K562 (cell line): Measurements from ENCODE around the gene TBXA2R. TPM values are rescaled to one million over a fixed set of nuclear protein-coding genes. Genes with fewer than 3 reads are reported as not detected.

ENCODE experiments used
- ATAC-seq: fragments of 200-7000 bp; cut with Tn5 transposase; 3 replicates; pipeline ENCODE4 v1.9.1; 2020; ENCODE audit warnings: moderate library complexity
- BruUV-seq: library from RNA; stranded (reverse); fragments of 400-500 nt; replicated peaks from 2 replicates; lab custom pipeline; 2021; lab: Mats Ljungman, UMichigan
- CTCF ChIA-PET: fragments of 300-600 bp; formaldehyde crosslinking; extraction: SDS; loops from one replicate; lab custom pipeline; 2021; ENCODE audit warnings: low intra/inter-chr PET ratio; lab: Yijun Ruan, JAX
- POLR2A ChIA-PET: fragments of 300-600, 350-650 bp; sonication (Branson Sonifier 250); formaldehyde crosslinking; extraction: SDS; loops from one replicate; lab custom pipeline; 2021; ENCODE audit warnings: antibody characterized with exemption, inconsistent platforms; lab: Yijun Ruan, JAX
- DNase-seq, 4 experiments: peaks; one replicate each; pipeline versions ENCODE4 v3.0.0 to v3.0.0-alpha.2; 2011 to 2018; ENCODE audit warnings: low spot score in 3 of 4, mixed read lengths in 3 of 4; ENCODE audit errors: extremely low read depth in 1 of 4
- FAIRE-seq: peaks from 2 replicates; lab custom pipeline; 2011; peaks lifted over from hg19 to GRCh38; lab: Jason Lieb, UNC
- H2AFZ ChIP-seq: 2 replicates; pipeline ENCODE4 v1.6.0; 2011; ENCODE audit warnings: low read depth, low read length, control low read depth, inconsistent platforms
- H3K27ac ChIP-seq: fragments of 200-600 bp; 3 replicates; pipeline ENCODE4 v1.8.0; 2011; ENCODE audit warnings: low read depth, mild to moderate bottlenecking, control low read depth, inconsistent platforms, low read length, moderate library complexity, mixed read lengths; ENCODE audit errors: extremely low read depth
- H3K27me3 ChIP-seq, 2 experiments: fragments of 300-600 bp in 1 of 2; 2 replicates in 1 of 2; 3 replicates in 1 of 2; pipeline versions ENCODE4 v1.6.0 to v1.8.0; 2011; ENCODE audit warnings: inconsistent platforms in 2 of 2, low read length in 2 of 2, mild to moderate bottlenecking in 1 of 2, mixed read lengths in 1 of 2, moderate library complexity in 1 of 2; ENCODE audit not compliant: control insufficient read depth in 2 of 2, insufficient read depth in 2 of 2
- H3K36me3 ChIP-seq: fragments of 300-600 bp; 3 replicates; pipeline ENCODE4 v1.8.0; 2011; ENCODE audit warnings: mild to moderate bottlenecking, low read length, inconsistent platforms; ENCODE audit not compliant: control insufficient read depth, insufficient read depth
- H3K4me1 ChIP-seq, 2 experiments: fragments of 200-600 bp in 1 of 2; replicated peaks in 1 of 2; 2 replicates in 1 of 2; 3 replicates in 1 of 2; pipeline versions ENCODE4 v1.5.1 to v1.8.0; 2011; ENCODE audit warnings: inconsistent platforms in 2 of 2, low read length in 2 of 2, mild to moderate bottlenecking in 1 of 2, mixed read lengths in 1 of 2, moderate library complexity in 1 of 2; ENCODE audit not compliant: control insufficient read depth in 2 of 2, insufficient read depth in 2 of 2
- H3K4me2 ChIP-seq: 2 replicates; pipeline ENCODE4 v1.6.1; 2011; ENCODE audit warnings: low read length, control low read depth, inconsistent platforms, mixed read lengths; ENCODE audit not compliant: insufficient read depth
- H3K4me3 ChIP-seq: fragments of 200-600 bp; sonication (generic), shearing (Covaris generic); 2 replicates; pipeline ENCODE4 v1.5.1; 2016; ENCODE audit warnings: control low read depth, inconsistent platforms
- H3K79me2 ChIP-seq: fragments of 200-600 bp; 3 replicates; pipeline ENCODE4 v1.8.0; 2011; ENCODE audit warnings: low read length, inconsistent platforms; ENCODE audit not compliant: control insufficient read depth, insufficient read depth
- H3K9ac ChIP-seq, 2 experiments: 2 replicates each; pipeline versions ENCODE4 v1.6.0 to v1.6.1; 2011; ENCODE audit warnings: low read depth in 2 of 2, low read length in 2 of 2, control low read depth in 1 of 2, inconsistent platforms in 1 of 2, mild to moderate bottlenecking in 1 of 2, mixed read lengths in 1 of 2; ENCODE audit not compliant: insufficient read depth in 1 of 2
- H3K9me1 ChIP-seq: one replicate; pipeline ENCODE4 v1.6.0; 2011; ENCODE audit warnings: inconsistent platforms, mild to moderate bottlenecking, low read length, moderate library complexity; ENCODE audit not compliant: control insufficient read depth, insufficient read depth
- H3K9me3 ChIP-seq: replicated peaks from 2 replicates; pipeline ENCODE4 v1.5.1; 2011; ENCODE audit warnings: low read depth, low read length, inconsistent platforms; ENCODE audit not compliant: control insufficient read depth, insufficient read depth
- H4K20me1 ChIP-seq: replicated peaks from 2 replicates; pipeline ENCODE4 v1.6.1; 2011; ENCODE audit warnings: low read length, inconsistent platforms, mixed read lengths; ENCODE audit not compliant: control insufficient read depth, insufficient read depth
- ARNT ChIP-seq, 2 experiments: fragments of 450-650 bp; IDR thresholded peaks; 2 replicates each; pipeline ENCODE4 v1.6.1; 2016; ENCODE audit warnings: mild to moderate bottlenecking in 1 of 2
- BCOR ChIP-seq: fragments of 450-650 bp; IDR thresholded peaks from 2 replicates; pipeline ENCODE4 v1.6.1; 2016
- CBX1 ChIP-seq: sonication (generic); IDR thresholded peaks from 2 replicates; pipeline ENCODE4 v1.6.1; 2016; ENCODE audit warnings: antibody characterized with exemption, low read depth, mild to moderate bottlenecking
- CTBP1 ChIP-seq: fragments of 450-650 bp; IDR thresholded peaks from 2 replicates; pipeline ENCODE4 v1.6.1; 2016; ENCODE audit warnings: borderline replicate concordance
- FOSL1 ChIP-seq: fragments of 200-800 bp; sonication (Bioruptor generic); conservative IDR thresholded peaks from 2 replicates; pipeline ENCODE4 v1.6.1; 2016; ENCODE audit warnings: missing genetic modification characterization, missing compliant biosample characterization
- HDAC1 ChIP-seq, 2 experiments: fragments of 450-650 bp; IDR thresholded peaks; 2 replicates each; pipeline ENCODE4 v1.6.1; 2016 to 2017; ENCODE audit warnings: inconsistent platforms in 1 of 2, mild to moderate bottlenecking in 1 of 2, moderate library complexity in 1 of 2
- HDAC2 ChIP-seq: fragments of 450-650 bp; IDR thresholded peaks from 2 replicates; pipeline ENCODE4 v1.6.1; 2016; ENCODE audit warnings: mild to moderate bottlenecking
- KDM1A ChIP-seq, 2 experiments: fragments of 450-650 bp; IDR thresholded peaks; 2 replicates each; pipeline ENCODE4 v1.6.1; 2016; ENCODE audit warnings: mild to moderate bottlenecking in 2 of 2
- KLF13 ChIP-seq: fragments of 450-650 bp; IDR thresholded peaks from 2 replicates; pipeline ENCODE4 v1.6.1; 2016; ENCODE audit warnings: missing genetic modification characterization, low read depth, mild to moderate bottlenecking, missing compliant biosample characterization, moderate library complexity, borderline replicate concordance
- MYC ChIP-seq, 2 experiments: fragments of 250-450 bp in 1 of 2; sonication (Bioruptor Pico) in 1 of 2; IDR thresholded peaks; 2 replicates each; pipeline versions ENCODE4 v1.5.1 to v1.6.1; 2012 to 2021; ENCODE audit warnings: low read depth in 2 of 2, borderline replicate concordance in 1 of 2, improper control_type of control experiment in 1 of 2, low read length in 1 of 2, mild to moderate bottlenecking in 1 of 2, moderate library complexity in 1 of 2
- NBN ChIP-seq: fragments of 450-650 bp; IDR thresholded peaks from 2 replicates; pipeline ENCODE4 v1.6.1; 2016; ENCODE audit warnings: low read depth, mild to moderate bottlenecking
- NFIC ChIP-seq: fragments of 450-650 bp; IDR thresholded peaks from 2 replicates; pipeline ENCODE4 v1.6.1; 2017; ENCODE audit warnings: mild to moderate bottlenecking, inconsistent platforms
- NR2C1 ChIP-seq, 2 experiments: fragments of 450-650 bp; IDR thresholded peaks; 2 replicates each; pipeline ENCODE4 v1.6.1; 2017; ENCODE audit warnings: mild to moderate bottlenecking in 2 of 2, antibody characterized with exemption in 1 of 2, inconsistent platforms in 1 of 2, missing compliant biosample characterization in 1 of 2, missing genetic modification characterization in 1 of 2
- NR2C2 ChIP-seq, 2 experiments: fragments of 200-800 bp in 1 of 2; sonication (Bioruptor generic) in 1 of 2; sonication (generic) in 1 of 2; formaldehyde crosslinking in 1 of 2; IDR thresholded peaks; 2 replicates each; pipeline versions ENCODE4 v1.6.1 to v1.8.0; 2016 to 2022; ENCODE audit warnings: mild to moderate bottlenecking in 1 of 2, missing compliant biosample characterization in 1 of 2, missing genetic modification characterization in 1 of 2, missing genetic modification reagents in 1 of 2
- RBM25 ChIP-seq: fragments of 200-400 bp; formaldehyde crosslinking; IDR thresholded peaks from 2 replicates; pipeline ENCODE4 v1.6.1; 2018; ENCODE audit warnings: low read length, low read depth, moderate library complexity; ENCODE audit not compliant: severe bottlenecking
- SOX6 ChIP-seq: fragments of 450-650 bp; IDR thresholded peaks from 2 replicates; pipeline ENCODE4 v1.6.1; 2014; ENCODE audit warnings: mild to moderate bottlenecking
- ZNF584 ChIP-seq: fragments of 200-800 bp; sonication (Bioruptor generic); IDR thresholded peaks from 2 replicates; pipeline ENCODE4 v1.6.1; 2016; ENCODE audit warnings: low read depth, mild to moderate bottlenecking, missing genetic modification characterization, missing compliant biosample characterization
- WGBS: fragments of 100-300 bp; shearing (Covaris generic); methylation state at CpG from one replicate; pipeline ENCODE4 v1.1.6; 2016; ENCODE audit warnings: low coverage, mixed read lengths; ENCODE audit not compliant: insufficient coverage; ENCODE audit errors: missing lambda C conversion rate; 5-methylcytosine and 5-hydroxymethylcytosine counted together
- in situ Hi-C: fragments of 300-500 bp; cut with MboI; formaldehyde crosslinking; loops from 4 replicates; pipeline ENCODE4 v1.15.0; 2018; ENCODE audit warnings: inconsistent platforms, mixed read lengths
- intact Hi-C: fragments of 100-400 bp; cut with micrococcal nuclease; formaldehyde crosslinking; loops from 2 replicates; pipeline ENCODE4 v1.14.2; 2022
- polyA plus RNA-seq, 8 experiments: library from polyadenylated mRNA; depleted of rRNA in 4 of 8; stranded (reverse) in 5 of 8; unstranded in 3 of 8; fragments of >200 nt; fragmentation: Nextera tagmentation in 2 of 8; fragmentation: Illumina TruSeq in 1 of 8; extraction: Ambion mirVana in 2 of 8; extraction: Trizol in 1 of 8; gene quantifications; 2 replicates each; pipeline versions ENCODE4 v1.2.1 to v1.2.3, GENCODE V29; 2011 to 2014; ENCODE audit warnings: inconsistent platforms in 1 of 8, missing spikeins in 1 of 8
- total RNA-seq, 7 experiments: library from RNA; depleted of rRNA in 6 of 7; stranded (reverse); fragments of >200 nt in 6 of 7; fragmentation: Illumina TruSeq in 2 of 7; extraction: Trizol in 2 of 7; gene quantifications; 2 replicates each; pipeline versions ENCODE4 v1.2.1 to v1.2.3, GENCODE V29; 2011 to 2021; ENCODE audit warnings: low replicate concordance in 1 of 7
- TF ChIP-seq, protein P1 (sequence below): fragments of 250-450 bp; sonication (Bioruptor Pico); IDR thresholded peaks from 2 replicates; pipeline ENCODE4 v1.8.0; 2021; ENCODE audit warnings: moderate library complexity, mild to moderate bottlenecking, inconsistent platforms
- TF ChIP-seq, protein P2 (sequence below): fragments of 450-650 bp; IDR thresholded peaks from 2 replicates; pipeline ENCODE4 v1.6.1; 2016; ENCODE audit warnings: borderline replicate concordance

The TBXA2R gene
- total and polyA plus RNA-seq, 9 of the 15 experiments (the other 6 are each of a cell fraction or from before 2014, with no cell fraction given): 1.5 to 24.0 (median 2.8) TPM

DNA sequence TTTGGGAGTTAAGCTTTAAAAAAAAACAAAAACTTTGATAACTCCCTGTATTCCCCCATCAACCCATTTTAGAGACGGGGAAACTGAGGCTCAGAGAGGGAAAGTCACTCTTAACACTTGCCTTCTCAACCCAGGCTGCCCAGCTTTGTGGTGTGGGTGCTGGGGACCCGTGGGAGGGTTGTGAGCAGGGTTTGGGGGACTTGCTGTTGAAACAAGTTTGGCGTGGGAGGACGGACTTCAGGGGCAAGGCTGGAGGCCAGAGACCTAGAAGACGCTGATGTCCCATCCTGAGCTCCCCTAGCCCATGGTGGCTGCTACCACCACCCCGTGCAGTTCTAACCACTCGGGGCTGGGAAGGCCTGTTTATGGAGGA, 20.7 kb upstream of the TBXA2R start:
- Histone ChIP-seq H3K9me1 (no peaks in the 10 kb centered on the region), H2AFZ (peak overlapping the region; percentile 88), H3K27ac (no peak overlapping the region), H3K79me2 (peaks cover 28% of the 10 kb centered on the region), H3K4me1 (peaks cover 0 to 45% of the 10 kb centered on the region in 2 experiments; a peak in 3 of 5 replicates), H3K36me3 (peaks cover 29% of the 10 kb centered on the region; the same call in 1 of the 3 replicates), H3K4me3 (no peak overlapping the region), H4K20me1 (peaks cover 11% of the 10 kb centered on the region; the same call in 1 of the 2 replicates), H3K4me2 (peak overlapping the region; percentile 93), H3K27me3 (no peaks in the 10 kb centered on the region), H3K9me3 (no peaks in the 10 kb centered on the region), H3K9ac (no peak overlapping the region)
- CTCF ChIA-PET: no interaction called here
- intact Hi-C loops (no loop called here), in situ Hi-C loops (no loop called here)
- no peak for ATAC-seq
- no peak for DNase-seq
- no TSS peak for BruUV-seq
- POLR2A ChIA-PET: interaction anchor here (0.5 to 1.1 kb wide), 7 partner anchors 12 to 353 kb away, joined by 3 to 5 read pairs (median 3); no protein-coding TSS in a partner anchor
- no peak for FAIRE-seq
- 53% methylated on average over 7 of the region's 7 CpGs for WGBS
- TF ChIP-seq MYC (IDR thresholded peaks at IDR 0.05; ENCODE audit: low read depth, low read length) (no peak), MYC (CRISPR knock-in tag; IDR thresholded peaks at IDR 0.05; ENCODE audit: borderline replicate concordance, low read depth) (no peak), KLF13 (tag) (0 out of 2 replicates have a peak, but pooled peaks have one; percentile 1), RBM25 (peak; percentile 98), HDAC1 (IDR thresholded peaks at IDR 0.05) (peak; percentile 41 to 72; a peak in 2 of 4 replicates), CBX1 (peak; percentile 100), NR2C2 (CRISPR knock-in tag; IDR thresholded peaks at IDR 0.05) (no peak), NR2C2 (tag; IDR thresholded peaks at IDR 0.05) (0 out of 2 replicates have a peak, but pooled peaks have one; percentile 15), ARNT (IDR thresholded peaks at IDR 0.05) (peak; percentile 26 to 62; a peak in 2 of 4 replicates), CTBP1 (no peak), NR2C1 (IDR thresholded peaks at IDR 0.05) (no peak), NR2C1 (tag; IDR thresholded peaks at IDR 0.05) (no peak), BCOR (peak; percentile 100), NFIC (0 out of 2 replicates have a peak, but pooled peaks have one; percentile 11), NBN (0 out of 2 replicates have a peak, but pooled peaks have one; percentile 23), ZNF584 (CRISPR knock-in tag) (no peak), SOX6 (no peak), HDAC2 (peak; percentile 99), FOSL1 (no peak), KDM1A (IDR thresholded peaks at IDR 0.05) (peak; percentile 94 to 98)
- TF ChIP-seq, protein P1, sequence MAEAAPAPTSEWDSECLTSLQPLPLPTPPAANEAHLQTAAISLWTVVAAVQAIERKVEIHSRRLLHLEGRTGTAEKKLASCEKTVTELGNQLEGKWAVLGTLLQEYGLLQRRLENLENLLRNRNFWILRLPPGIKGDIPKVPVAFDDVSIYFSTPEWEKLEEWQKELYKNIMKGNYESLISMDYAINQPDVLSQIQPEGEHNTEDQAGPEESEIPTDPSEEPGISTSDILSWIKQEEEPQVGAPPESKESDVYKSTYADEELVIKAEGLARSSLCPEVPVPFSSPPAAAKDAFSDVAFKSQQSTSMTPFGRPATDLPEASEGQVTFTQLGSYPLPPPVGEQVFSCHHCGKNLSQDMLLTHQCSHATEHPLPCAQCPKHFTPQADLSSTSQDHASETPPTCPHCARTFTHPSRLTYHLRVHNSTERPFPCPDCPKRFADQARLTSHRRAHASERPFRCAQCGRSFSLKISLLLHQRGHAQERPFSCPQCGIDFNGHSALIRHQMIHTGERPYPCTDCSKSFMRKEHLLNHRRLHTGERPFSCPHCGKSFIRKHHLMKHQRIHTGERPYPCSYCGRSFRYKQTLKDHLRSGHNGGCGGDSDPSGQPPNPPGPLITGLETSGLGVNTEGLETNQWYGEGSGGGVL (CRISPR knock-in tag): no peak
- TF ChIP-seq, protein P2, sequence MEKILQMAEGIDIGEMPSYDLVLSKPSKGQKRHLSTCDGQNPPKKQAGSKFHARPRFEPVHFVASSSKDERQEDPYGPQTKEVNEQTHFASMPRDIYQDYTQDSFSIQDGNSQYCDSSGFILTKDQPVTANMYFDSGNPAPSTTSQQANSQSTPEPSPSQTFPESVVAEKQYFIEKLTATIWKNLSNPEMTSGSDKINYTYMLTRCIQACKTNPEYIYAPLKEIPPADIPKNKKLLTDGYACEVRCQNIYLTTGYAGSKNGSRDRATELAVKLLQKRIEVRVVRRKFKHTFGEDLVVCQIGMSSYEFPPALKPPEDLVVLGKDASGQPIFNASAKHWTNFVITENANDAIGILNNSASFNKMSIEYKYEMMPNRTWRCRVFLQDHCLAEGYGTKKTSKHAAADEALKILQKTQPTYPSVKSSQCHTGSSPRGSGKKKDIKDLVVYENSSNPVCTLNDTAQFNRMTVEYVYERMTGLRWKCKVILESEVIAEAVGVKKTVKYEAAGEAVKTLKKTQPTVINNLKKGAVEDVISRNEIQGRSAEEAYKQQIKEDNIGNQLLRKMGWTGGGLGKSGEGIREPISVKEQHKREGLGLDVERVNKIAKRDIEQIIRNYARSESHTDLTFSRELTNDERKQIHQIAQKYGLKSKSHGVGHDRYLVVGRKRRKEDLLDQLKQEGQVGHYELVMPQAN: peak; percentile 15; the same call in 1 of the 2 replicates
